Neuronal stem cell (in vitro differentiated cells): ENCODE results near the gene PC.

Experiments used
- DNase-seq: peaks from one replicate; pipeline ENCODE4 v3.0.0-alpha.2; 2013; ENCODE audit warnings: low spot score
- H2AFZ ChIP-seq: one replicate; pipeline ENCODE4 v1.6.1; 2013; ENCODE audit warnings: mild to moderate bottlenecking, low read length, inconsistent platforms
- H2AK5ac ChIP-seq: 2 replicates; pipeline ENCODE4 v1.6.1; 2013; ENCODE audit warnings: low read depth, mild to moderate bottlenecking, inconsistent platforms, low read length, moderate library complexity, mixed read lengths
- H2BK120ac ChIP-seq: 2 replicates; pipeline ENCODE4 v1.6.1; 2013; ENCODE audit warnings: low read depth, mild to moderate bottlenecking, inconsistent platforms, low read length, moderate library complexity, mixed read lengths
- H2BK12ac ChIP-seq: one replicate; pipeline ENCODE4 v1.6.1; 2013; ENCODE audit warnings: low read length, inconsistent platforms
- H2BK15ac ChIP-seq: 2 replicates; pipeline ENCODE4 v1.6.1; 2013; ENCODE audit warnings: mild to moderate bottlenecking, low read length, inconsistent platforms, mixed read lengths
- H2BK5ac ChIP-seq: one replicate; pipeline ENCODE4 v1.6.1; 2013; ENCODE audit warnings: inconsistent platforms, mild to moderate bottlenecking, low read length, moderate library complexity
- H3K14ac ChIP-seq: one replicate; pipeline ENCODE4 v1.6.1; 2013; ENCODE audit warnings: low read length, inconsistent platforms
- H3K18ac ChIP-seq: 2 replicates; pipeline ENCODE4 v1.6.1; 2013; ENCODE audit warnings: low read length, inconsistent platforms
- H3K23ac ChIP-seq: 2 replicates; pipeline ENCODE4 v1.6.1; 2013; ENCODE audit warnings: low read depth, mild to moderate bottlenecking, mixed read lengths, low read length, inconsistent platforms; ENCODE audit not compliant: poor library complexity
- H3K27ac ChIP-seq: replicated peaks from 3 replicates; pipeline ENCODE4 v1.5.1; 2013; ENCODE audit warnings: low read length, inconsistent platforms
- H3K27me3 ChIP-seq, 3 experiments: 2 replicates each; pipeline ENCODE4 v1.6.1; 2013; ENCODE audit warnings: low read length in 3 of 3, mild to moderate bottlenecking in 2 of 3, inconsistent platforms in 1 of 3, low read depth in 1 of 3, mixed read lengths in 1 of 3, moderate library complexity in 1 of 3; ENCODE audit not compliant: control insufficient read depth in 3 of 3, insufficient read depth in 3 of 3
- H3K36me3 ChIP-seq, 2 donors: replicated peaks in 1 of 2; 2 replicates each; pipeline ENCODE4 v1.6.1; 2013; ENCODE audit warnings: low read length in 2 of 2; ENCODE audit not compliant: control insufficient read depth in 2 of 2, insufficient read depth in 2 of 2
- H3K4ac ChIP-seq: 2 replicates; pipeline ENCODE4 v1.6.1; 2013; ENCODE audit warnings: inconsistent platforms, mild to moderate bottlenecking, low read length, moderate library complexity
- H3K4me1 ChIP-seq, 2 donors: 1 replicate in 1 of 2; 2 replicates in 1 of 2; pipeline ENCODE4 v1.6.1; 2013; ENCODE audit warnings: low read length in 2 of 2, low read depth in 1 of 2; ENCODE audit not compliant: control insufficient read depth in 2 of 2, insufficient read depth in 1 of 2
- H3K4me2 ChIP-seq: one replicate; pipeline ENCODE4 v1.6.1; 2013; ENCODE audit warnings: mild to moderate bottlenecking, low read length, inconsistent platforms; ENCODE audit not compliant: insufficient read depth, poor library complexity, severe bottlenecking
- H3K4me3 ChIP-seq, 2 donors: 2 replicates each; pipeline ENCODE4 v1.5.1; 2013; ENCODE audit warnings: low read length in 2 of 2, mild to moderate bottlenecking in 2 of 2, inconsistent platforms in 1 of 2, moderate library complexity in 1 of 2
- H3K79me1 ChIP-seq: one replicate; pipeline ENCODE4 v1.6.1; 2013; ENCODE audit warnings: low read depth, mild to moderate bottlenecking, inconsistent platforms, low read length, moderate library complexity
- H3K9ac ChIP-seq: one replicate; pipeline ENCODE4 v1.6.1; 2013; ENCODE audit warnings: mild to moderate bottlenecking, low read depth, low read length, inconsistent platforms; ENCODE audit not compliant: poor library complexity
- H3K9me3 ChIP-seq, 2 donors: replicated peaks in 1 of 2; 2 replicates each; pipeline versions ENCODE3 to v1.6.1; 2013; ENCODE audit warnings: low read length in 2 of 2, mild to moderate bottlenecking in 2 of 2, inconsistent platforms in 1 of 2, low read depth in 1 of 2, mixed read lengths in 1 of 2, moderate library complexity in 1 of 2; ENCODE audit not compliant: control insufficient read depth in 2 of 2, insufficient read depth in 1 of 2
- H4K8ac ChIP-seq: one replicate; pipeline ENCODE4 v1.6.1; 2013; ENCODE audit warnings: low read depth, mild to moderate bottlenecking, inconsistent platforms, low read length, moderate library complexity
- H4K91ac ChIP-seq: one replicate; pipeline ENCODE4 v1.6.1; 2013; ENCODE audit warnings: low read length, low read depth, mild to moderate bottlenecking, inconsistent platforms; ENCODE audit not compliant: poor library complexity
- WGBS, 2 donors: extraction: QIAGEN DNeasy Blood & Tissue Kit; methylation state at CpG; one replicate each; pipeline ENCODE4 v1.1.7; 2013; ENCODE audit warnings: missing lambda C conversion rate in 2 of 2, mixed read lengths in 1 of 2; ENCODE audit not compliant: insufficient read length in 2 of 2, insufficient replicate concordance in 1 of 2; ENCODE audit errors: extremely low coverage in 2 of 2; 5-methylcytosine and 5-hydroxymethylcytosine counted together

Gene PC

GRCh38 chr11:66920978-66921784 is 37.0 kb downstream of the PC start:
- Histone ChIP-seq H2BK15ac (no peak overlapping the region), H3K9ac (no peak overlapping the region), H3K27ac (no peak overlapping the region), H2BK5ac (no peak overlapping the region), H3K36me3 (no peaks in the 10 kb centered on the region), H2AK5ac (no peak overlapping the region), H2AFZ (peak overlapping the region; percentile 43), H3K14ac (no peak overlapping the region), H3K27me3 (no peaks in the 10 kb centered on the region), H4K91ac (no peak overlapping the region), H3K4ac (no peak overlapping the region), H3K79me1 (no peaks in the 10 kb centered on the region), H3K9me3 (peaks cover 0 to 3% of the 10 kb centered on the region in 2 donors), H3K4me2 (no peak overlapping the region), H2BK120ac (no peak overlapping the region), H3K18ac (peak overlapping the region; percentile 20), H4K8ac (no peak overlapping the region), H2BK12ac (no peak overlapping the region), H3K4me3 (no peak overlapping the region), H3K23ac (no peak overlapping the region), H3K4me1 (peaks cover 7 to 9% of the 10 kb centered on the region in 2 donors)
- WGBS, 2 donors, result no CpG with 5 or more reads among the region's 18 CpGs
- no peak for DNase-seq

GRCh38 chr11:66919923-66920322 is 38.3 kb downstream of the PC start:
- H3K79me1 ChIP-seq, result no peaks in the 10 kb centered on the region
- H2BK5ac ChIP-seq, result no peak overlapping the region
- no CpG with 5 or more reads among the region's 6 CpGs for WGBS, 2 donors
- no peak overlapping the region for H2AK5ac ChIP-seq
- no peak overlapping the region for H3K23ac ChIP-seq
- no peak for DNase-seq
- no peaks in the 10 kb centered on the region for H3K27me3 ChIP-seq
- H2BK120ac ChIP-seq, result no peak overlapping the region
- H3K18ac ChIP-seq, result no peak overlapping the region
- no peak overlapping the region for H3K4me2 ChIP-seq
- no peak overlapping the region for H2BK12ac ChIP-seq
- H3K4me1 ChIP-seq, result peaks cover 12 to 15% of the 10 kb centered on the region in 2 donors
- no peaks in the 10 kb centered on the region for H3K36me3 ChIP-seq
- no peak overlapping the region for H4K91ac ChIP-seq
- H3K9ac ChIP-seq, result no peak overlapping the region
- no peak overlapping the region for H4K8ac ChIP-seq
- H3K27ac ChIP-seq, result no peak overlapping the region
- H3K9me3 ChIP-seq, result peaks cover 0 to 3% of the 10 kb centered on the region in 2 donors
- no peak overlapping the region for H3K14ac ChIP-seq
- no peak overlapping the region for H3K4ac ChIP-seq
- H2BK15ac ChIP-seq, result no peak overlapping the region
- no peak overlapping the region for H3K4me3 ChIP-seq
- H2AFZ ChIP-seq, result no peak overlapping the region

- no CpG with 5 or more reads among the region's 3 CpGs for WGBS, 2 donors
- no peak overlapping the region for H3K9ac ChIP-seq
- no peak overlapping the region for H2BK120ac ChIP-seq
- no peak overlapping the region for H2BK15ac ChIP-seq
- H3K4me3 ChIP-seq, result no peak overlapping the region
- no peaks in the 10 kb centered on the region for H3K79me1 ChIP-seq
- no peak for DNase-seq
- H3K14ac ChIP-seq, result no peak overlapping the region
- H2BK12ac ChIP-seq, result no peak overlapping the region
- no peak overlapping the region for H4K91ac ChIP-seq
- H2BK5ac ChIP-seq, result no peak overlapping the region
- H3K4ac ChIP-seq, result no peak overlapping the region
- H3K23ac ChIP-seq, result no peak overlapping the region
- H4K8ac ChIP-seq, result no peak overlapping the region
- no peak overlapping the region for H3K27ac ChIP-seq
- peaks cover 12 to 15% of the 10 kb centered on the region in 2 donors for H3K4me1 ChIP-seq
- H3K36me3 ChIP-seq, result no peaks in the 10 kb centered on the region
- H3K4me2 ChIP-seq, result no peak overlapping the region
- H3K9me3 ChIP-seq, result no peaks in the 10 kb centered on the region
- H2AFZ ChIP-seq, result no peak overlapping the region
- no peak overlapping the region for H3K18ac ChIP-seq
- H3K27me3 ChIP-seq, result no peaks in the 10 kb centered on the region
- H2AK5ac ChIP-seq, result no peak overlapping the region
Observed at GRCh38 chr11:66918741-66919140, 39.4 kb downstream of the PC start.

DNA sequence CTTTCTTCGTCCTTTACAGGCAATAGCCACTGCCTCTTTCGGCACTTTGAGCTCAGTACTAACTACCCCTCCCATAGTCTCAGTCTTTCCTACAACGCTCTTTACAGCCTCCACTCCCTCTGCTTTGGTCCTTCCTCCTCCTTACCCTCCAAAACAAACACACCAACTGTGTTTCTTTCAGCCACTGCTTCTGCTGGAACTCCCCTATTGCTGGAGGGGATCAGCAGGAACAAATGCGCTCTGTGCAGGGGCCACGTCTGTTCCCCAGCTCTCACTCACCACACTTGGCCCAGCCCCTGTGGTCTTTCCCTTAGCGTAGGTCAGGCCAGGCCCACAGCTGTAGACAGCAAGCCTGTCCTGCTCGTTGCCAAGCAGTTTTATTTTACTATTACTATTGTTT is 42.3 kb downstream of the PC start:
- Histone ChIP-seq H4K8ac (no peak overlapping the region), H3K14ac (no peak overlapping the region), H4K91ac (peak overlapping the region; percentile 64), H2AFZ (no peak overlapping the region), H3K4me3 (no peak overlapping the region), H3K27ac (no peak overlapping the region), H2BK12ac (no peak overlapping the region), H3K9ac (no peak overlapping the region), H3K9me3 (no peaks in the 10 kb centered on the region), H3K4ac (no peak overlapping the region), H3K36me3 (no peaks in the 10 kb centered on the region), H3K4me2 (no peak overlapping the region), H3K4me1 (peaks cover 17 to 20% of the 10 kb centered on the region in 2 donors), H3K79me1 (no peaks in the 10 kb centered on the region), H3K27me3 (no peaks in the 10 kb centered on the region), H2BK5ac (no peak overlapping the region), H3K23ac (peak overlapping the region; percentile 30), H3K18ac (peak overlapping the region; percentile 57), H2BK120ac (no peak overlapping the region), H2AK5ac (no peak overlapping the region), H2BK15ac (no peak overlapping the region)
- WGBS, 2 donors, result no CpG with 5 or more reads among the region's 7 CpGs
- DNase-seq, result no peak
